G401 (cell line): ENCODE results near the gene EFL1. TPM values are rescaled to one million over a fixed set of nuclear protein-coding genes. Genes with fewer than 3 reads are reported as not detected.

Experiments used
- DNase-seq: peaks from one replicate; pipeline ENCODE4 v3.0.0-alpha.2; 2015; ENCODE audit warnings: low spot score
- in situ Hi-C: cut with HindIII; loops from 2 replicates; pipeline ENCODE4 v1.10.0; 2016; ENCODE audit warnings: low sequenced_read_pairs, mixed read lengths
- total RNA-seq: library from RNA; depleted of rRNA; stranded (reverse); fragments of >200 nt; shearing (Covaris generic); gene quantifications from 2 replicates; pipeline ENCODE4 v1.2.3, GENCODE V29; 2014; rRNA removed

EFL1 gene
- total RNA-seq, 1 experiment from 2014 or later = 14.3 TPM

DNA sequence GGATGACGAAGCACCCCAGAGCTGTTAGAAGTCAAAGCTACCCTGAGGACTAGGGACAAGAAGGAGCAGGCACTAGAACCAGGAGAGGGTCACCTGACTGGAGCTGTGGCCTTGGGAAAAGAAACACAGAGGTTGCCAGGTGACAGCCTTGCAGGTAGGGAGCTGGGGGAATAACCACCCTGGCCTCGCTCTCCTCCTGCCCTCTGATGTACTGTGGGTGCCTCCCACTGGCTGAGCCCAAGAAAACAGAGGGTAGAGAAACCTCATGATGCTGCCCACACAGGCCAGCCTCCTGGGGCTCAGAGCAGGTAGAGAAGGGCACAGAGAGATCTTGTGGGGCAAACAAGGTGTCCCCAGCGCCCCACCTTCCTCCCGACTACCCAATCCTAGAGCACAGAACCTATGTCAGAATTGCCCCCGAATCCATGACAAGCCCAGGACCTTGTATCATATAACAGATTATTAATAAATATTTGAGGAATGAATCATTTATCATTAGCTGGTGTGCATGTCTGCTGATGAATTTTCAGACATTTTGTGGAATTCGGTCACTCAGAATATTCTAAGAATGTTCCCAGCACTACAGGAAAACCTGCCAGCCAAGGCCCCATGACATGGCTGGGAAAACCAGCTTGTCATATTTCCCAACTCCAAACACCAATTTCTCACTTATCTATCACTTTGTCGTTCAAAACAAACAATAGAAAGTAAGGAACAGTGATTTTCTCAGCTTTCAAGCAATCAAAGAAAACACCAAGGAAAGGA is 156.9 kb downstream of the EFL1 start:
- in situ Hi-C loops = no loop called here

DNA sequence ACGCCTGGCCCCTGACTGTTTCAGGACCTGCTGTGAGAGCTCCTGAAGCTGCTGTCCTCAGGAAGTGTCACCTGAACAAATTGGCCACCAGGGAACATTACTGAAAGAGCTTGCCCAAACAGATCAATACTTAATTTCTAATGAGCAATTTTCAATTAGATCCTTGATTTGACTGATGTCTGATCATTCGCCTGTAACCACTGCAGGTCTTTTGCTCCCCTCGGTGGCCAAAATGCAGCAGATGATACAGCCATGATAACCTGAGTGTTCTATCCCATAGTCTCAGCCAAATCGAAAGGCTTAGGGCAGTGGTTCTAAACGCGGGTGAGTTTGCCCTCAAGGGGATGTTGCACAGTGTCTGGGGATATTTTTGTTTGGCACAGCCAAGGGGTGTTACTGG is 159.1 kb downstream of the EFL1 start:
- in situ Hi-C loops = no loop called here
- no peak for DNase-seq

More for the DNA sequence above, 156.9 kb downstream of the EFL1 start:
- DNase-seq = no peak

DNA sequence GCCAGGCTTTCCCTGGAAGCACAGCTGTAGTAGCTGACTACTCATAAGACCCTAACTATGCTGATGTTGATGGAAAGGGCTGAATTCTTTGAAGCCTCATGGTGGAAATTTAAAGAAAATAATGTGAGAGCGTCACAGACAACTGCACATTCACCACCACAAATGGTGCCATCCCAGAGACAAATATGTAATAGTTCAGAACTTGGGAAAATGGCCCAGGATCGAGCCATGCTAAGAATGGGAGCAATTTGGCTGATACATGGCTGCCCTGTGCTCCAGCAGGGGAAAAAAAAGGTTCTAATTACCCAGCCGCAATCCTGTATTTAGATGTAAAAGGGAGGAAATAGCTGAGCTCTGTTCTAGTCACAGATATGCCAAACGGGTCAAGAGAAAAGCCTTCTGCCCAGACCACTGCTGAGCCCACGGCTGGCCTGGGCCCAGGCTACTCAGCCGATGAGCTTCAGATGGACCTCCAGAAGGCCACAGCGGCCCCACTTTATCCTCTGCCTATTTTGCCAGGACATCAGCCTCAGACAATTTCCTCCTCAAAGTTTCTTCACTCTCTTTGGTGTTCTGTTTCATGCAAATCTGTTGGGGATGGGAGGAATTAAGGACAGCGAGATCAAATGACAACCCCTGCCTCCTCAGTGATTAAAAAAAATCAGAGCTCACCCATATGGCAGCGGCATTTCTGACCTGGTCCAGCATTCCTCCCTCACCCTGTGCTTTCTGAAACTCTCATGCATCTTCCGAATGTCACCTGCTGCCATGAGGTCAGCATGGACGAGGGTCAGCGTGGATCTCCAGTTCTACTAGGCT is 162.2 kb downstream of the EFL1 start:
- in situ Hi-C loops = no loop called here
- DNase-seq = peak; percentile 26

DNA sequence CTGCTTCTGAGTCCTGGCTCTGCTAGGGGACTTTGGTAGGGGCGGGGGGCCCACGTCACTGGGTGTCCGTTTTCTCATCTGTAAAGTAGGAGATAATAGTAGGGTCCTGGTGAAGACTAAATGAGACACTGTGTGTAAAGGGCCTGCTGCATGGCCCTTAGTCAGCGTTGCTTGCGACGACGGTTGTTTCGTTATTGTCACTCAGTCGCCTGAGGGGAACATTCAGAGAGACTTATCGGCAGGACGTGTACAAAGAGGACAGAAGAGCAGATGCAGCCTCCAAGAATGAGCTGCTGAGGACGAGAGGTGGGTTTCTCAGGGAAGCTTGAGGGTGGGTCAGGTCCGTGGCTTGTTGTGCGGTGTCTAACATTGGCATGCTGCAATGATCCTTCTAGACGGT is 163.9 kb downstream of the EFL1 start:
- in situ Hi-C loops = no loop called here
- no peak for DNase-seq

DNA sequence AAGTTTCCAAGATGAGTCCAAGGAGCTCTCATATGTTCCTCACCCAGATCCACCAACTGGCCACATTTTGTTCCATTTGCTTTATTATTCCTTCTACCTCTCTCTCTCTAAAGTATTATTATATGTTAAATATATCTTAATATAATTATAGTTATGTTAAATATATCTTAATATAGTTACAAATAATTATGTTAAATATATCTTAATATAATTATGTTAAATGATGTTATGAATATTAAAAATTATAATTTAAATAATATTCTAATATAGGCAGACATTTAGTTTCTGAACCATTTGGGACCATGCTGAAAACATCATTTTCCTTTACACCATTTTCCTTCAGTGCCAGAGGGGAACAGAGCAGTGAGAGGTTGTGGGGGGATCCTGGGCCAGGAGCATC is 166.7 kb downstream of the EFL1 start:
- in situ Hi-C loops = no loop called here
- DNase-seq = no peak

DNA sequence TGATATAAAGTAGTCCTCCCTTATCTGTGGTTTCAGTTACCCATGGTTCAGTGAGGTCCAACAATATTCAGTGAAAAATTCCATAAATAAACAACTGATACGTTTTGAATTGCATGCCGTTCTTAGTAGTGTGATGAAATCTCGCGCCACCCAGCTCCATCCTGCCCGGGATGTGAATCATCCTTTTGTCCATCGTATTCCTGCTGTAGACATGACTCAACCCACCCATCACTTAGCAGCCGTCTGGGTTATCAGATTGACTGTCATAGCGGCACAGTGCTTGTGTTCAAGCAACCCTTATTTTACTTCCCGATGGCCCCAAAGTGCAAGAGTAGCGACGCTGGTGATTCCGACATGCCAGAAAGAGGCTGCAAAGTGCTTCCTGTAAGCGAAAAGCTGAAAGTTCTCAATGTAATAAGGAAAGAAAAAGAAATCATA is 168.7 kb downstream of the EFL1 start:
- no peak for DNase-seq
- in situ Hi-C loops = no loop called here

DNA sequence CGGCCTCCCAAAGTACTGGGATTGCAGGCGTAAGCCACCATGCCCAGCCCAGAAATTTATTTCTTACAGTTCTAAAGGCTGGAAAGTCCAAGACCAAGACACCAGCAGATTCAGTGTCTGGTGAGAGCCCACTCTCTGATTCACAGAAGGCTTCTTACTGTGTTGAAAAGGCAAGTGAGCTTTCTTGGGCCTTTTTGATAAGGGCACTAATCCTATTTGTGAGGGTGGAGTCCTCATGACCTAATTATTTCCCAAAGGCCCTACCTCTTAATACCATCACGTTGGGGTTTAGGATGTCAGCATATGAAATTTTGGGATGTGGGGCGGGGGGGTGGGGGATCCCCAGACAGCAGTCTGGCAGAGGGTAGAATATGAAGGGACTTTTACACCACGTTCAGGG is 169.2 kb downstream of the EFL1 start:
- DNase-seq = no peak
- in situ Hi-C loops = no loop called here

- no peak for DNase-seq
- in situ Hi-C loops = no loop called here
Measured at GRCh38 chr15:82091636-82092140, 170.8 kb downstream of the EFL1 start.

GRCh38 chr15:82086243-82086995 is 176.1 kb downstream of the EFL1 start:
- in situ Hi-C loops = no loop called here
- DNase-seq = no peak

- peak; percentile 1 for DNase-seq
- in situ Hi-C loops = no loop called here
Measured at GRCh38 chr15:82081914-82082762, 180.4 kb downstream of the EFL1 start.

- DNase-seq = no peak
- in situ Hi-C loops = no loop called here
Measured at GRCh38 chr15:82080774-82081173, 181.8 kb downstream of the EFL1 start.

Other genes starting within 250 kb of the EFL1 start
- not detected in 2 replicates for gene MEX3B, start 216.7 kb downstream of the EFL1 start, total RNA-seq
- 1.2 TPM in 1 of 2 replicates, not detected in the other for gene SAXO2, start 84 bp upstream of the EFL1 start, total RNA-seq
- gene GOLGA6L10, start 86.7 kb upstream of the EFL1 start, total RNA-seq = 0.47 and 0.98 TPM in 2 replicates
- 0.62 and 1.4 TPM in 2 replicates for gene GOLGA6L9, start 167.1 kb upstream of the EFL1 start, total RNA-seq